Tibial artery (tissue), 4 donors: ENCODE results near the gene ATP11A.

Source experiments
- DNase-seq, 2 donors: peaks; one replicate each; pipeline ENCODE4 v3.0.0-alpha.2; 2019
- H3K27ac ChIP-seq, 2 donors: fragments of 200-600 bp; sonication (generic) in 1 of 2; 1 replicate in 1 of 2; 2 replicates in 1 of 2; pipeline ENCODE4 v1.5.1; 2018 to 2019; ENCODE audit warnings: mild to moderate bottlenecking in 1 of 2
- H3K27me3 ChIP-seq, 2 donors: fragments of 200-600 bp; sonication (generic) in 1 of 2; one replicate each; pipeline versions ENCODE4 v1.5.1 to v1.6.0; 2016 to 2019
- H3K36me3 ChIP-seq, 3 donors: fragments of 200-600 bp; sonication (generic) in 2 of 3; one replicate each; pipeline ENCODE4 v1.5.1; 2016 to 2019; ENCODE audit warnings: mild to moderate bottlenecking in 2 of 3
- H3K4me1 ChIP-seq, 4 donors: fragments of 200-600 bp; sonication (generic) in 2 of 4; 1 replicate in 3 of 4; 2 replicates in 1 of 4; pipeline ENCODE4 v1.5.1; 2016 to 2019
- H3K4me3 ChIP-seq, 2 donors: fragments of 200-600 bp; sonication (generic) in 1 of 2; 1 replicate in 1 of 2; 2 replicates in 1 of 2; pipeline ENCODE4 v1.5.1; 2018 to 2019; ENCODE audit warnings: mild to moderate bottlenecking in 2 of 2
- H3K9me3 ChIP-seq, 3 donors: fragments of 200-600 bp; sonication (generic) in 1 of 3; one replicate each; pipeline ENCODE4 v1.5.1; 2016 to 2019
- intact Hi-C: fragments of 100-400 bp; cut with DNase I; formaldehyde crosslinking; loops from one replicate; pipeline ENCODE4 v1.15.0; 2023; ENCODE audit warnings: low total_unique reads
- TF ChIP-seq, protein P1 (sequence below), 2 experiments: fragments of 200-600 bp in 1 of 2; fragments of 450-650 bp in 1 of 2; IDR thresholded peaks; one replicate each; pipeline ENCODE4 v1.5.1; 2017 to 2019; ENCODE audit warnings: antibody characterized with exemption in 2 of 2, mild to moderate bottlenecking in 1 of 2, moderate library complexity in 1 of 2

ATP11A gene

DNA sequence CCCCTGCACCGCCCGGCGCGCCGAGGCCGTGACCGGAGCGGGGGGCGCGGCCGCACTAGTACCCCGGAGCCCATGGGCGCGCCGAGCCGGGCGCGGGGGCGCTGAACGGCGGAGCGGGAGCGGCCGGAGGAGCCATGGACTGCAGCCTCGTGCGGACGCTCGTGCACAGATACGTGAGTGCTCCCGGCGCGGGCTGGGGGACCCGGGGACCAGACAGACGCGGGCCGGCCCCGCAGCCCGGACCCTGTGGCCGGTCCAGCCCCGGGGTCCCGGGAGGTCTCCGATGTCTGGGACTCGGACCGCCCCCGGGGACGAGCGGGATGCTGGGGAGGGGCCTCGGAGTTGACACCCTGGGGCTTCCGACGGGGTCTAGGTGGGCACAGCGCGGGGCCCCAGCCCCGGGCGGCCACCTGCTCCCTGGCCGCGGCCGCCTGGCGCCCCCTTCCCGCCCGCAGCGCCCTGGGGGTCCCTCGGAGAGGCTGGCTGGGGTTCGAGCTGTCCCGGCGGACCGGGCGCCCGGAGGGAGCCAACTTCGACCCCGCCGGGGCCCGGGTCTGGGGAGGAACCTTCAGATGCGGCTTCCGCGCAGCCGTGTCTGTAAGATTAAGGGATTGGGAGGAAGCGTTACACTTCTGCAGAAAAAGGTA lies 568 bp downstream of the ATP11A start:
- Histone ChIP-seq H3K36me3 (no peaks in the 10 kb centered on the region), H3K9me3 (no peaks in the 10 kb centered on the region), H3K27ac (peak overlapping the region; percentile 85), H3K27me3 (no peaks in the 10 kb centered on the region), H3K4me1 (peaks cover 0 to 20% (median 11%) of the 10 kb centered on the region in 4 donors), H3K4me3 (peak overlapping the region; percentile 72 to 84)
- intact Hi-C loops, result no loop called here
- TF ChIP-seq, protein P1, sequence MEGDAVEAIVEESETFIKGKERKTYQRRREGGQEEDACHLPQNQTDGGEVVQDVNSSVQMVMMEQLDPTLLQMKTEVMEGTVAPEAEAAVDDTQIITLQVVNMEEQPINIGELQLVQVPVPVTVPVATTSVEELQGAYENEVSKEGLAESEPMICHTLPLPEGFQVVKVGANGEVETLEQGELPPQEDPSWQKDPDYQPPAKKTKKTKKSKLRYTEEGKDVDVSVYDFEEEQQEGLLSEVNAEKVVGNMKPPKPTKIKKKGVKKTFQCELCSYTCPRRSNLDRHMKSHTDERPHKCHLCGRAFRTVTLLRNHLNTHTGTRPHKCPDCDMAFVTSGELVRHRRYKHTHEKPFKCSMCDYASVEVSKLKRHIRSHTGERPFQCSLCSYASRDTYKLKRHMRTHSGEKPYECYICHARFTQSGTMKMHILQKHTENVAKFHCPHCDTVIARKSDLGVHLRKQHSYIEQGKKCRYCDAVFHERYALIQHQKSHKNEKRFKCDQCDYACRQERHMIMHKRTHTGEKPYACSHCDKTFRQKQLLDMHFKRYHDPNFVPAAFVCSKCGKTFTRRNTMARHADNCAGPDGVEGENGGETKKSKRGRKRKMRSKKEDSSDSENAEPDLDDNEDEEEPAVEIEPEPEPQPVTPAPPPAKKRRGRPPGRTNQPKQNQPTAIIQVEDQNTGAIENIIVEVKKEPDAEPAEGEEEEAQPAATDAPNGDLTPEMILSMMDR (IDR thresholded peaks at IDR 0.05), result no peak
- peak in 1 of 2 donors; percentile 71 for DNase-seq

DNA sequence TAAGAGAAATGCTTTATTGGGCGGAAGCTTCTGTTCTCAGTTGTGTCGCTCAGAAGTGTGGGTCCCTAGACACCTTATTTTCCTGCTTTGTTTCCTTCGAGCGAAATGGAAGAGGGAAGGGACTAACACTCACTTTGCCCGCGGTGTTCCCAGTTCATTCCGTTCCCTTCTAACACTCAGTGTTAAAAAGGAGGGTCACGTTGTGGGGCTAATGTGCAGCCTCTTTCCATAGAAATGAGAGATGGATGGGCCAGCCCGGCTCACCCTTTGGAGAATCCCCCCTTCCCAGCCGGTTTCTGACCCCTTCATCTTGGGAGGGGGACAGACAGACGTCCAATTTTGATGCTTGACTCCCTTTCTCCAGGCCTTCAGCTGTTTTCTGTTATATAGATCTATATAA lies 2.3 kb downstream of the ATP11A start:
- DNase-seq, result peak in 1 of 2 donors; percentile 33
- Histone ChIP-seq H3K36me3 (peaks cover 0 to 6% (median 0%) of the 10 kb centered on the region in 3 donors), H3K4me1 (peaks cover 0 to 20% (median 11%) of the 10 kb centered on the region in 4 donors), H3K9me3 (no peaks in the 10 kb centered on the region), H3K4me3 (no peak overlapping the region), H3K27me3 (no peaks in the 10 kb centered on the region), H3K27ac (no peak overlapping the region)
- TF ChIP-seq, protein P1 (IDR thresholded peaks at IDR 0.05), result no peak
- intact Hi-C loops, result no loop called here

DNA sequence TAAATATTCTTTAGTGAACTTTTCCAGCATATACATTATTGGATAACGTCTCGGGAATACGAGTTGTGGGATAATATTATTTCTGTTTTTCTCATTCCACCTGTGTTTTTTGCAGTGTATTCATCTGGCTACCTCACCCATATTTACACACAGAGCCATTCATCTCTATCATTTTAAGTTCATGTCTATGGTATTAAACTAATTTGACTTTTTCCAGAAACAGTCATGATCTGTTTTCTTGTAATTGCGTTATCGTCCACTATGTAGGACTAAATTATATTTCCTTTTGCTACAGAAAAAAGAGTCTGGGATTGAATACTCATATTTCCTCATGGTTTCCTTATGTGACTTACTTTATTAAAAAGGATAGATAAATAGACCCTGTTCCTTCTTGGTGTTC lies 2.7 kb downstream of the ATP11A start:
- Histone ChIP-seq H3K36me3 (peaks cover 0 to 6% (median 0%) of the 10 kb centered on the region in 3 donors), H3K27me3 (no peaks in the 10 kb centered on the region), H3K9me3 (no peaks in the 10 kb centered on the region), H3K27ac (no peak overlapping the region), H3K4me3 (no peak overlapping the region), H3K4me1 (peaks cover 0 to 20% (median 11%) of the 10 kb centered on the region in 4 donors)
- TF ChIP-seq, protein P1 (IDR thresholded peaks at IDR 0.05), result no peak
- DNase-seq, result no peak
- intact Hi-C loops, result no loop called here

- intact Hi-C loops, result no loop called here
- Histone ChIP-seq H3K36me3 (peaks cover 0 to 6% (median 0%) of the 10 kb centered on the region in 3 donors), H3K9me3 (no peaks in the 10 kb centered on the region), H3K4me1 (peaks cover 0 to 20% (median 11%) of the 10 kb centered on the region in 4 donors), H3K27me3 (no peaks in the 10 kb centered on the region), H3K4me3 (no peak overlapping the region), H3K27ac (no peak overlapping the region)
- DNase-seq, result peak; percentile 30 to 59
- TF ChIP-seq, protein P1 (IDR thresholded peaks at IDR 0.05), result no peak
These were observed 4.1 kb downstream of the ATP11A start for GRCh38 chr13:112693831-112694497.

- Histone ChIP-seq H3K9me3 (no peaks in the 10 kb centered on the region), H3K4me3 (no peak overlapping the region), H3K36me3 (peaks cover 0 to 6% (median 0%) of the 10 kb centered on the region in 3 donors), H3K27ac (no peak overlapping the region), H3K27me3 (no peaks in the 10 kb centered on the region), H3K4me1 (peaks cover 0 to 20% (median 11%) of the 10 kb centered on the region in 4 donors)
- no peak for DNase-seq
- intact Hi-C loops, result no loop called here
- TF ChIP-seq, protein P1 (IDR thresholded peaks at IDR 0.05), result no peak
These were observed 5.3 kb downstream of the ATP11A start for GRCh38 chr13:112695121-112695520.
